ENCODE measurements around the gene CCDC138.

Gene CCDC138

GRCh38 chr2:108893277-108893676 is 106.7 kb downstream of the CCDC138 start:
- no peak for DNase-seq
- peaks cover 22% of the 10 kb centered on the region in 2 donors for H3K9me3 Mint-ChIP-seq

GRCh38 chr2:108894766-108895165 is 108.2 kb downstream of the CCDC138 start:
- ATAC-seq (replicated peaks) (no peak), DNase-seq (no peak)
- Mint-ChIP-seq H3K27ac (no peak overlapping the region), H3K27me3 (no peaks in the 10 kb centered on the region), H3K4me1 (no peaks in the 10 kb centered on the region), H3K9me3 (peaks cover 9 to 14% of the 10 kb centered on the region in 2 donors), H3K36me3 (peaks cover 7 to 17% of the 10 kb centered on the region in 2 donors), H3K4me3 (no peak overlapping the region)

More at GRCh38 chr2:108893277-108893676, 106.7 kb downstream of the CCDC138 start:
- H3K27ac Mint-ChIP-seq, result no peak overlapping the region
- H3K4me1 Mint-ChIP-seq, result no peaks in the 10 kb centered on the region
- no peak overlapping the region for H3K4me3 Mint-ChIP-seq
- ATAC-seq (replicated peaks), result no peak
- no peaks in the 10 kb centered on the region for H3K27me3 Mint-ChIP-seq
- peaks cover 16 to 28% of the 10 kb centered on the region in 2 donors for H3K36me3 Mint-ChIP-seq

- Mint-ChIP-seq H3K4me3 (no peak overlapping the region), H3K36me3 (peaks cover 4 to 16% of the 10 kb centered on the region in 2 donors)
Observed at GRCh38 chr2:108895188-108895587, 108.6 kb downstream of the CCDC138 start.

GRCh38 chr2:108896741-108897140 is 110.2 kb downstream of the CCDC138 start:
- no peak overlapping the region for H3K4me3 Mint-ChIP-seq

More at GRCh38 chr2:108895188-108895587, 108.6 kb downstream of the CCDC138 start:
- ATAC-seq (replicated peaks), result no peak
- no peak for DNase-seq
- Mint-ChIP-seq H3K9me3 (peaks cover 7 to 14% of the 10 kb centered on the region in 2 donors), H3K27ac (no peak overlapping the region), H3K4me1 (no peaks in the 10 kb centered on the region), H3K27me3 (no peaks in the 10 kb centered on the region)

GRCh38 chr2:108898315-108899082 is 111.9 kb downstream of the CCDC138 start:
- H3K36me3 Mint-ChIP-seq, result no peaks in the 10 kb centered on the region
- H3K4me3 Mint-ChIP-seq, result no peak overlapping the region
- DNase-seq, result no peak
- H3K27ac Mint-ChIP-seq, result peak overlapping the region; percentile 9
- H3K9me3 Mint-ChIP-seq, result peaks cover 5 to 11% of the 10 kb centered on the region in 2 donors
- no peaks in the 10 kb centered on the region for H3K4me1 Mint-ChIP-seq
- peak; percentile 36 to 68 for ATAC-seq (replicated peaks)
- H3K27me3 Mint-ChIP-seq, result no peaks in the 10 kb centered on the region

More at GRCh38 chr2:108896741-108897140, 110.2 kb downstream of the CCDC138 start:
- DNase-seq (no peak), ATAC-seq (replicated peaks) (no peak)
- Mint-ChIP-seq H3K27ac (no peak overlapping the region), H3K36me3 (peaks cover under 1 to 3% of the 10 kb centered on the region in 2 donors), H3K4me1 (no peaks in the 10 kb centered on the region), H3K9me3 (peaks cover 5 to 11% of the 10 kb centered on the region in 2 donors), H3K27me3 (no peaks in the 10 kb centered on the region)

GRCh38 chr2:108904680-108905079 is 118.1 kb downstream of the CCDC138 start:
- ATAC-seq (replicated peaks) (no peak), DNase-seq (no peak)
- H3K36me3 Mint-ChIP-seq, result no peaks in the 10 kb centered on the region
- H3K4me1 Mint-ChIP-seq, result no peaks in the 10 kb centered on the region
- peaks cover 0 to 4% of the 10 kb centered on the region in 2 donors for H3K27me3 Mint-ChIP-seq
- no peak overlapping the region for H3K27ac Mint-ChIP-seq
- H3K4me3 Mint-ChIP-seq, result no peak overlapping the region
- peaks cover 5 to 6% of the 10 kb centered on the region in 2 donors for H3K9me3 Mint-ChIP-seq

- Mint-ChIP-seq H3K27ac (no peak overlapping the region), H3K36me3 (no peaks in the 10 kb centered on the region), H3K27me3 (peaks cover 0 to 4% of the 10 kb centered on the region in 2 donors), H3K9me3 (peaks cover 4 to 5% of the 10 kb centered on the region in 2 donors), H3K4me1 (no peaks in the 10 kb centered on the region), H3K4me3 (no peak overlapping the region)
- ATAC-seq (replicated peaks) (no peak), DNase-seq (no peak)
Observed at GRCh38 chr2:108905176-108905575, 118.6 kb downstream of the CCDC138 start.

- Mint-ChIP-seq H3K4me3 (no peak overlapping the region), H3K27ac (no peak overlapping the region), H3K27me3 (peaks cover 0 to 4% of the 10 kb centered on the region in 2 donors), H3K9me3 (no peaks in the 10 kb centered on the region), H3K36me3 (no peaks in the 10 kb centered on the region), H3K4me1 (no peaks in the 10 kb centered on the region)
- DNase-seq (no peak), ATAC-seq (replicated peaks) (no peak)
Observed at GRCh38 chr2:108905906-108906305, 119.3 kb downstream of the CCDC138 start.

GRCh38 chr2:108906403-108907077 is 120.0 kb downstream of the CCDC138 start:
- no peak for DNase-seq
- ATAC-seq (replicated peaks), result no peak
- no peaks in the 10 kb centered on the region for H3K36me3 Mint-ChIP-seq

GRCh38 chr2:108907822-108908712 is 121.5 kb downstream of the CCDC138 start:
- DNase-seq (no peak), ATAC-seq (replicated peaks) (no peak)
- peaks cover 0 to 4% of the 10 kb centered on the region in 2 donors for H3K27me3 Mint-ChIP-seq
- H3K27ac Mint-ChIP-seq, result no peak overlapping the region
- no peaks in the 10 kb centered on the region for H3K36me3 Mint-ChIP-seq
- no peaks in the 10 kb centered on the region for H3K9me3 Mint-ChIP-seq
- no peak overlapping the region for H3K4me3 Mint-ChIP-seq
- H3K4me1 Mint-ChIP-seq, result no peaks in the 10 kb centered on the region

More at GRCh38 chr2:108906403-108907077, 120.0 kb downstream of the CCDC138 start:
- no peaks in the 10 kb centered on the region for H3K9me3 Mint-ChIP-seq
- peaks cover 0 to 4% of the 10 kb centered on the region in 2 donors for H3K27me3 Mint-ChIP-seq
- no peak overlapping the region for H3K4me3 Mint-ChIP-seq
- no peaks in the 10 kb centered on the region for H3K4me1 Mint-ChIP-seq
- H3K27ac Mint-ChIP-seq, result no peak overlapping the region

- ATAC-seq (replicated peaks) (no peak), DNase-seq (no peak)
- no peaks in the 10 kb centered on the region for H3K36me3 Mint-ChIP-seq
Observed at GRCh38 chr2:108908713-108909070, 122.1 kb downstream of the CCDC138 start.

GRCh38 chr2:108909275-108909823 is 122.8 kb downstream of the CCDC138 start:
- no peak for DNase-seq
- Mint-ChIP-seq H3K4me1 (no peaks in the 10 kb centered on the region), H3K27ac (no peak overlapping the region), H3K9me3 (no peaks in the 10 kb centered on the region), H3K36me3 (no peaks in the 10 kb centered on the region), H3K4me3 (no peak overlapping the region), H3K27me3 (peaks cover 0 to 4% of the 10 kb centered on the region in 2 donors)
- ATAC-seq (replicated peaks), result no peak

More at GRCh38 chr2:108908713-108909070, 122.1 kb downstream of the CCDC138 start:
- no peaks in the 10 kb centered on the region for H3K4me1 Mint-ChIP-seq
- no peak overlapping the region for H3K27ac Mint-ChIP-seq
- H3K4me3 Mint-ChIP-seq, result no peak overlapping the region
- peaks cover 0 to 4% of the 10 kb centered on the region in 2 donors for H3K27me3 Mint-ChIP-seq
- H3K9me3 Mint-ChIP-seq, result no peaks in the 10 kb centered on the region

- no peaks in the 10 kb centered on the region for H3K4me1 Mint-ChIP-seq
- no peaks in the 10 kb centered on the region for H3K36me3 Mint-ChIP-seq
- ATAC-seq (replicated peaks) (no peak), DNase-seq (no peak)
- no peak overlapping the region for H3K4me3 Mint-ChIP-seq
- H3K27me3 Mint-ChIP-seq, result peaks cover 0 to 2% of the 10 kb centered on the region in 2 donors
- no peaks in the 10 kb centered on the region for H3K9me3 Mint-ChIP-seq
- H3K27ac Mint-ChIP-seq, result no peak overlapping the region
Observed at GRCh38 chr2:108910011-108910431, 123.5 kb downstream of the CCDC138 start.

All from stimulated activated naive B cell treated with anti-CD40 and anti-IgM and Interleukin-4, amounts not matched to agents 10 μg/mL and 1 μg/mL and 100 μg/mL, for 72 hours (primary cell).